HG03439 (cell line): ENCODE data around the gene LHFPL3.
"Not testable (repeated sequence)": the region's sequence is repeated elsewhere in the genome, so short reads cannot be mapped to it uniquely, and the experiment has no call there.

Experiments used
- ATAC-seq: cut with Tn5 transposase; IDR thresholded peaks from one replicate; pipeline ENCODE4 v1.9.1; 2021; ENCODE audit warnings: mild to moderate bottlenecking, moderate library complexity; ENCODE audit not compliant: unreplicated experiment

Gene LHFPL3

DNA sequence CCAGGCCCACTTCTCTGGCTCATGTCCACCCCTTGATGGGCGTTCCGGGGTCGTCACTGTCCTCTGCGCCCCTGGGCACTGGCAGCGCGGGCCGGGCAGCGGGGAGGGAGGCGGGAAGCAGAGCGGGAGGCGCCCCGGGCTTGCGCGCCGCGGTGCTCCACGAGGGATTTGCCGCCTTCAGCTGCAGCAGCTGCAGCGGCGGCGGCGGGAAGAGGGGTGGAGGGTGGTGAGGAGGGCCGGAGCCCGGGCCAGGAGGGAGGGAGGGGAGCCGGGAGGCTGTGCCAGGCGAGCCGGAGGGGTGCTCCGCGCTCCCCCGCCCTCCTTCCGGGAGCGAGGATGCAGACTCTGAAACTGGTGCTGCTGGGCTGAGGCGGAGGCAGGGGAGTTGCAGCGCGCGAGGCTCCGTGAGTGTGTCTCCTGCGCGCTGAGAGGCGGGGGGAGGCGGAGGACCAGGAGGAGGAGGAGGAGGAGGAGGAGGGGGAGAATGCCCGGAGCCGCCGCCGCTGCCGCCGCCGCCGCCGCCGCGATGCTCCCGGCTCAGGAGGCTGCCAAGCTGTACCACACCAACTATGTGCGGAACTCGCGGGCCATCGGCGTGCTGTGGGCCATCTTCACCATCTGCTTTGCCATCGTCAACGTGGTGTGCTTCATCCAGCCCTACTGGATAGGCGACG, at the start of gene LHFPL3:
Gene LHFPL3 (plus strand): TSS at position 308 of the 674 bp plus-strand sequence.
- no peak for ATAC-seq

DNA sequence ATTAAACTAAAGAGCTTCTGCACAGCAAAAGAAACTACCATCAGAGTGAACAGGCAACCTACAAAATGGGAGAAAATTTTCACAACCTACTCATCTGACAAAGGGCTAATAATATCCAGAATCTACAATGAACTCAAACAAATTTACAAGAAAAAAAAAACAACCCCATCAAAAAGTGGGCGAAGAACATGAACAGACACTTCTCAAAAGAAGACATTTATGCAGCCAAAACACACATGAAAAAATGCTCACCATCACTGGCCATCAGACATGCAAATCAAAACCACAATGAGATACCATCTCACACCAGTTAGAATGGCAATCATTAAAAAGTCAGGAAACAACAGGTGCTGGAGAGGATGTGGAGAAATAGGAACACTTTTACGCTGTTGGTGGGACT, 46.7 kb upstream of the LHFPL3 start:
- not testable (repeated sequence) for ATAC-seq

DNA sequence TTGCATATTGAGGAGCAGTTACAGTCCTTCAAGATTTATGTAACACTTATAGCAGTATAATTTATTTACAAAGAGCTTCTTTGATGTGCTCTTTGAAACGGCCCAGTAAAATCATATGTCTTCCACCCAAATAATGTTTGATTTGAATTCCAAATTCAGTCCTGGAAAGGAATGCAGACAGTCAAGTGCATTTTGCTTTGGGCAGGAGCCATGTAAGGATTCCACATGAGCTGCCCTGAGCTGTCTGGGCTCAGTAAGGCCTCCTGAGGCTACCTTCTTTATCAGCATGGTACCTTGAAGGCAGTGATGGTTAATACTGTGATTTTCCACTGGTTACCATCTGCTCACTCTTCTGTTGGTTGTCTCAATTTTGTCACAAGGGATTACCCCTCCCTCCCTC, 41.6 kb upstream of the LHFPL3 start:
- ATAC-seq: no peak

DNA sequence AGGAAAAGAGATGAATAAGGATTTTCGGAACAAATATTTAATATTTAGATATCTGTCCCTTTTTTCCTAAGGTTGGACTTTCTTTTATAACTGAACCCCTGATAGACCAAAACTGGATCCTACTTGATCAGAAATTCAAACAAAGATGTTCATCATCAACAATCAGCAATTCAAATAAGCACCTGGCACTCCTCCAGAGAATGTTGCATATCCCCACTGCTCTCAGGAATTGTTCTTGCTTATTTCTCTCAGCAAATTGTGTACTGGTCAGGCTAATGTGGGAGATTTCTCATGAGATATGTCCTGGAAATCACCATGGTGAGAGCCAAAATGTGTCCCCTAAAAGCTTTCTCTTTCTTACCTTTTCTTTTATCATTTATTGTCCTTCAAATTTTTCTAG, 40.3 kb upstream of the LHFPL3 start:
- no peak for ATAC-seq

DNA sequence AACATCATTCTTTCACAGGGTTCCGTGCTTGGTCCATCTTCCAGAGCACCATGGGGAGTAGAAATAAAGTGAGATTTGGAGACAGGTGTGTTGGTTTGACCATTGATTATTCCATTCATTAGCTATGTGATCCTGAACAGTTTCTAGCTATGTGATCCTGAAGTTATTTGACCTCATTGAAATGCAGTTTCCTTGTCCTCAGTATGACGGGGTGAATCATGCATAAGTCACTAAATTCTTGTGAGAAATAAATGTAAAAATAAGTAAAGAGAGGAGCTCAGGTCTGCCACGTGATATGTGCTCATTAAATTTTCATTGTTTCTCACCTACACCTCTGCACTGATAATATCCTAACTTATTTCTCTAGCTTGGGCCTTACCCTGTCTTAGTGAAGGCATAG, 34.1 kb upstream of the LHFPL3 start:
- no peak for ATAC-seq

DNA sequence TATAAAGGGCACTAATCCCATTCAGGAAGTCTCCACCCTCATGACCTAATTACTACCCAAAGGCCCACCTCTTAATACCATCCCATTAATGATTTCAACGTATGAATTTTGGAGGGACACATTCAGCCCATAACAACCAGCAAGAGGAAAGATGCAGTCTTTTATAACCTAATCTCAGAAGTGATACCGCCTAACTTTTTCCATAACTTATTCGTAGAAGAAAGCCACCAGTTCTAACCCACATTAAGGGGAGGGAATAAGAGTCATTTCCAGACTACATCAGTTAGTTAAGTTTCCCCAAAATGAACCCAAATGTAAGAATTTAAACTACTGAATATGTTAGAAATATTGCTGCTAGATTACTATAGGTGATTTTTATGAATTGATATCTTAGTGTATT, 32.1 kb upstream of the LHFPL3 start:
- ATAC-seq: no peak

DNA sequence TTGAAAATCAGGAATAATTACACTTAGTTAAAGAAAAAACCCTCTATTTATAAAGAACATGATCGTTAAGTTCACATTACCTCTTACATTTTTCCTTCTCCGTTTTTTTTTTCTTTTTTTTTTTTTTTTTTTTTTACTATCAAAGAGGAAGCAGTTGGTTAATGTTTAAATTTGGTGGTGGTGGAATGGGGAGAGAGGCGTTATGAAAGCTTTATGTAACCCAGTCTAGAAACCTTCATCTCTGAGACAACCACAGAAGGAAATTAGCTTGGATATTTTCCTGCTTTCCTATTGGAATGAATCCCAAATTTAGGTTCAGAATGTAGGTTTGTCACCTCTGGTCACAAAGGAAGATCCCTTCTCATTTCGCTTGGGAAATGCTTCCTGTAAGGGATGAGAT, 31.5 kb upstream of the LHFPL3 start:
- no peak for ATAC-seq

DNA sequence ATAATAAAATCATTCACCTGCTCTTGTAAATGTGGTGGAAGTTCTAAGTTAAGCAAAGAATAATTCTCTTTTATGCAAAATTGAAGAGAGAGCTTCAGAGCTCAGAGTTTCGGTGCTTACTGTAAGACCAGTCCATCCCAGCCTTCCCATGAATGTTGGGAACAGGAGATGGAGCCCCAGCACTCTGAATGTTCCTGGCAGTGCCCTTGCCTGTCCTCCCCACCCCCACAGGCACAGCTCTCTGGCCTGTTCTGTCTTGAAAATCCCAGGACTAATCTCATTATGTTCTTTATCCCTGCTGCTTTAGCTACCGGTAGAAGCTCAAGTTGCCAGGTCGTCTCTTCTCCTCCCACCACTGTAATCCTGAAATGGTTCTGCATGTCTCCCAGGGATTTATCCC, 29.1 kb upstream of the LHFPL3 start:
- no peak for ATAC-seq

DNA sequence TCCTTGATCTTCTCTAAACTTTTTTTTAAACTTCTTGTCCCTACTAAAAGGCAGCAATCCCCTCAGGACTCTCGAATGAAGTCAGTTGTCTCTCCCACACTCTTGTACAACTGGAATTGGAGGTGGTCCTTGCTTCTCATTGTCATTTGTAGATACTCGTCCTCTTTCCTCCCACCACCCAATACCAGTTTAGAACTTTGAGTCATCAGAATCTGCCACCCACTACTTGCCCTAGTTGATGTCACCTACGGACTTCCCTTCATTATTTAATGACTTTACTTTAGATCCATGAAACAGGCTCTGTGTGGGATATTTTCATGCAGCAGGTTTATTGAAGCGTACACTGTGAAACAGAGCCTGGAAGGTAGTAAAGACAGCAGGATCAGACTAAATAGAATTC, 28.6 kb upstream of the LHFPL3 start:
- ATAC-seq: no peak

DNA sequence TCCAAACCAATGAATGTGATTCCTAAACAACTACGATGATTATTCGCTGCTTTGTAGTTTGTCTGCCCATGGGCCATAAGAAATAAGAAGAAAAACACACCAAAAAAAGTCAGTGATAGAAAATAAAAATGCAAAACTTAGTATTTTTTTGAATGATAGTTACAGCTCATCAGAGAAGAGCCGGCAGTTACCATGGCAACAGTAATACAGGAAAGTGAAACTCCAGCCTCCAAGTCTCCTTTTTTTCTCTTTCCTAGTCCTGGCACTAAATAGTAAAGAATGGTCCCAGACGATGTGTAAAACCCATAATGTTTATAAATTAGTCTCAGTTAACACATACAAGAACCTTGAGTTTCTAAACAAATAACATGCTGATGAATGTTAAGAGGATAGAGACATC, 21.6 kb upstream of the LHFPL3 start:
- ATAC-seq: no peak

DNA sequence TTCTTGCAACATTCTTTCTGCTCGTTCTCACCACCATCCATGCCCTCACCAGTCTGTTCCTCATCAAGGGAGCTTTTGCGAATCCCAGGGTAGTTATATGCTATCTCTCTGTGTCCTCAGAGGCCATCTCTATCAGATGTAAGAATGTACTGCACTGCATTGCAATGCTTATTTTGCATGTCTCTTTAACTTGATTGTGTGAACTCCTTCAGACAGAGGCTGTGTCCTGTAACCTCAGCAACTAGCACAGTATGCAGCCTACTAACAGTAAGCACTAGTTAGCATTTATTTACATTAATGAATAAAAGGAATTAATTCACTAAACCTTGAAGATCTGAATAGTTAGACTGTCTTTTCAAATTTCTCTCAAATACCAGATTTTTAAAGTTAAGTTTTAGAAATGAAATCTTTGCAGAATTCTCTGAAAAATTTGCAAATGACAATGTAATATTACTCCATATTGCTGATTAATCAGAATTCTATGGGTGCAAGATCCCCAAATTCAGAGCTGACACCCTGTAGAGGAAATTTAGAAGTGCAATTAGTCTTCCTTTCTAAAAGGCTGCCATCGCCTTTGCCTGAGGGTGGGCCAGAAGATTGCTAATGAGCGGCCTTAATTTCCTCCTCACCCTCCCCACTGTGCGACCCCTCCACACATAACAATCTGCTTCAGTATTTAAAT, 10.3 kb upstream of the LHFPL3 start:
- no peak for ATAC-seq

DNA sequence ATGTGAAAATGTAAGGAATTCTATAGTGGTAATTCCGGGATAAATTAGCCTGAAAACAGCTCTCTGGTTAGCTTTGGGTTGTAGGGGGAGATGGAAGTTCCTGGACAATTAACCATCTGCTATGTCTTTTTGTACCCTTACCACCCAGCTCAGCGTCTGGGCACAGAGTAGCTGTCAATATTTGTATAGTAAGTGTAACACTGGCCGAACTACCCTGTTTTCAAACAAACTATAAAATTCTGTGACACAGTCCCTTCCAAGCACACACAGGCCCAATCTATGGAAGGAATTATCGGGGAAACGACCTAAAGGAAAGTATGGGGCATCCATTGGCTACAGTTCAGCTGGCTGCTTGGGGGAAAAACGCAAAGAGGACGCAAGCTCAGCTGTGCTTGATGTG, 869 bp upstream of the LHFPL3 start:
- no peak for ATAC-seq

DNA sequence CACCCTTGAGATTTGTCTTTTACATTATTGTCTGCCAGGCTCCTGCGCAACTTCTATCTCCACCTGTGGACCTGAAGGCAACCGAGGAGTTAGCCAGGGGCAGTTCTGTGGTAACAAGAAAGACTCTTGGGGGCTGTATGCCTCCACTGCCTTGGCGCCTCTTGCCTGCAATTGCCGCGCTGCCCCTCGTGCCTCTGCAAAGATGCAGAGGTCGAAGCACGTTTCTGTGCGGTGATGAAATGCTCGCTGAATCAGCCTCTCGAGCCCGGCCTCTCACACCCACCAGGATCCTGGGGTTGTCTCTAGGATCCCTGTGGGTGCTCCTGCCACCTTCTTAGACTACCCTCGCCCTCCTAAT, 486 bp upstream of the LHFPL3 start:
- no peak for ATAC-seq

DNA sequence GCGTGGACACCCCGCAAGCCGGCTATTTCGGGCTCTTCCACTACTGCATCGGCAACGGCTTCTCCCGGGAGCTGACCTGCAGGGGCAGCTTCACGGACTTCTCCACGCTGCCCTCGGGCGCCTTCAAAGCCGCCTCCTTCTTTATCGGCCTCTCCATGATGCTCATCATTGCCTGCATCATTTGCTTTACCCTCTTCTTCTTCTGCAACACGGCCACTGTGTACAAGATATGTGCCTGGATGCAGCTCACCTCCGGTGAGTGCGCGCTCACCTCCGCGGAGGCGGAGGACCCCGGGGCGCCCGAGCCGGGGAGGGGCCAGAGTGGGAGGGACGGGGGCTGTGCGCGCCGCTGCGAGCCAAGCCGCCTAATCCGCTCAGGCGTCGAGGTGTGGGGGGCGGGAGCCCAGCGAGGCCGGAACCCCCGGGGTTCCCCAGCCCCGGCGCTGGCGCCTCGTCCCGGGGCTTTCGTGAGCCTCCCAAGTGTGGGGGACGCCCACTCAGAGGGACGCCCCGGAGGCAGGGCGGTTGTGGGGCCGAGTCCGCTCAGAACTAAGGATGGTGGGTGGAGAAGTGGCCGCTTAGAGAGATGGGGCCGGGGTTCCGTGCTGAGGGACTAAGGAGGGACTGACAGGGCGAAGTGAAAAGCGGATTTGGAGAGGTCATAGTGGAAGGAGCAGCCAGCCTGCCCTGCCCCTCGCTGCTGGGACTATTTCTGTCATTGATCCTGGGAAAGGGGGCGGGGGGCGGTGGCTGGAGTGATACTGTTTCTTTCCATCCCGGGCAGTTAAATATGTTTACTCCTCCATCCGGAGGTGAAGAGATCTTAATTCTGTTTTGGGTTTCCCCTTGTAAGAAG, 795 bp downstream of the LHFPL3 start:
- ATAC-seq: no peak

DNA sequence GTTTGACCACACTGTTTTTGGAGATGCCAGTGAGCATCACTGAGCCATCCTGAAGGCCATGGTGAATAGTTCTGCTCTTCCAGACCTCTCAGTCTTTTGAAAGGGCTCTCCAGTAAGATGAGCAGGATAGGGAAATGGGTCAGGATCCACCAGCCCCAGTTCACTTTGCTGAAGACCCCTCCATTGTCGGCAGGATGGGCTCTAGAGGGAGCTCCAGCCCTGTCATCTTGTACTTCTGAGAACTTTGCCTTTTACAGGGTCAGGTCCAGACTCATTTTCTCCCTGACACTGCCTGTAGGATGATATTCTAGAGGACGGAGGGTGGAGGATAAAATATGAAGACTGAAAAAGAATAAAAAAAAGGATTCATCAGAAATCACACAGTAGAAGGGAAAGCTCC, 13.1 kb downstream of the LHFPL3 start:
- ATAC-seq: no peak

DNA sequence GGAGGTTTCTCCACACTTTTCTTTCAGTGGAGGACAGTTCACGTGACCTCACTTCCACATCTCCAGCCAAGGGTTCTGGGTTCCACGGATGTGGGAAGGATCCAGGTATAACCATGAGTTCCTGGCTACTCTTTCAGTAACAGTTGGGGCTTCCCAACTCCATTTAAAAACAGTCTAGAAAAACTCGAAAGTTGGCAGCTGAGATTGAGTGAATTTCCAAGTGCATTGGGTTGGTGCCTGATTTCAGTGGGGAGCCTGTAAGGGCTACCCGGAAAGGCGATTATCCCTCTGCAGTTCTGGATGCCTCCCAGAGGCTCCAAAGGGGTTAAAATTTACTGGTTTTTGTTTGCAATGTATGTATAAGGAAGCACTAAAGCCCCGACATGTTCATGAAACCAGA, 24.3 kb downstream of the LHFPL3 start:
- ATAC-seq: no peak

DNA sequence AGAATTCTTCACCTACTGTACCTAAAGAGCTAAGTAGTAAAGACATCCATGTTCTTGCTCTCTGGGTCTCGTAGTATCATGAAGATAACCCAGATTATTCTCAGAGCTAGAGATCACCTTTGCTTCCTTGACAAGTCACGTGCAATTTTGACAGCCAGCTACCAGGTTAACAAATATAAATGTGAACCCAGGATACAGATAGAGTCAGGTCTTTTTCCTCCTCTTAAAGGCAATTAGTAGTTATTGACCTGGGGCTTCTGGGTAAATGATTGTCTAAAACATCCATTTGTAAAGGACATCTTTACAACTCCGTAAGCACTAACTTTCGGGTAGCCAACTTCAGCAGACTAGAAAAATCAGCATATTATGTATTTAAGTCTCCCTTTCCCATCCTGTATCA, 28.8 kb downstream of the LHFPL3 start:
- no peak for ATAC-seq

DNA sequence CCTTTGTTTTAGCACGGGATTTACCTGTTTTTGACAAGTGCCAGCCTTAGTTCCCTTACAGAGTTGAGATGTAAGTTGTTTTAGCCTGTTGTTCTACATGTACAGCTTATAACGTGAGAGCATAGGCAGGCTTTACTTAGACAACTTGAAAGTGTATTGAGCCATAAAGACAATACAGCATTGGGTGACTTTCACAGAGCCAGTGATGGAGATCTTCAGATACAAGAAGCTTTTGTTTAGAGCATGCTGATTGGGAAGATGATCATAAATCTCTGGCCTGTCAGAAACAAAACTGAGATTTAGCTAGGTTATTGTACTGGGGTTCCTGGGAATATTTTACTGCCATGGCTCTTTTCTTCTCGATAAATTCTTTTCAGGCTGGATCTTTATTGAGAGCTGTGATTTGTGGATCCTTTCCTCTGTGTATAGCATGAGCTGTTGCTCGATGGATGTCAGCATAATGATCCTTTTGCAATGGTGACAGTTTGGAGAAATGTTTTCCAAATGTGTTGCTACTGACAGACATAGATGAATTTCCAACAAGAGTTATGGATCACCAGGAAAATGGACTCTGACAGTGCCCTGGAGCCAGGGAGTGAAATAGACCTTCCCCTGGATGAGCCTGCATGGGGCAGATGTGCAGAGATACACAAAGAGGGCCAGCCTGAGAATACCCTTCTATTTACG, 30.2 kb downstream of the LHFPL3 start:
- ATAC-seq: no peak

DNA sequence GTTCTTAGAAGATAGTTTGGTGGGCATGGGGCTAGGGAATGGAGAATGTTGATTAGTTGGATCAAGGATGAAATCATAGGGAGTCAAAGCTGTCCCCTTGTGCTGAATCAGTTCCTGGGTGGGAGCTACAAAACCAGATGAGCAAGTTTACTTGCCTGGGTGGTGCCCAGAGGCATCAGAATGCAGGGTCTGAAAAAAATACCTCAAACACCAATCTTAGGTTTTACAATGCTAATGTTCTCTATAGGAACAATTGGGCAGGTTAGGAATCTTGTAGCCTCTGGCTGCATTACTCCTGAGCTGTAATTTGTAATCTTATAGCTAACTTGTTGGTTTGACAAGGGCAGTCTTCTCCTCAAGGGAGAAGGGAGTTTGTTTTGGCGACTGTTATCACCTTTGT, 34.4 kb downstream of the LHFPL3 start:
- ATAC-seq: no peak

DNA sequence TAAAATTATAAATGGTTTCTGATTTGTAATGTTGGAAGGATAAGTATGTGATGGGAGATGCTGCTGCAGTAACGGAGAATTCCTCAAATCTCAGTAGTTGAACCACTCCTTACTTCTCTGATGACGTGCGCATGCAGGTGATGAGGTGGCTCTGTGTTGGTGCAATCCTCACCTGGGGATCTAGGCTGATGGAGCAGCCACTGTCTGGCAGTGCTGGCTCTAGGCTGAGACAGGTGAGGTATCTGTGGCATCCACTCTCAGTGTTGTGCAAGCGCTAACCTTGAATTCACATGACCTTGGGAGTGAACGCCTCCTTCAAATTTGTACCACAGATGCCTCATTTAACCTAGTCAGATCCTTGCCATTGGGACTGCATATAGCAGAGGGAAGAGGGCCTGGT, 35.0 kb downstream of the LHFPL3 start:
- ATAC-seq: no peak

DNA sequence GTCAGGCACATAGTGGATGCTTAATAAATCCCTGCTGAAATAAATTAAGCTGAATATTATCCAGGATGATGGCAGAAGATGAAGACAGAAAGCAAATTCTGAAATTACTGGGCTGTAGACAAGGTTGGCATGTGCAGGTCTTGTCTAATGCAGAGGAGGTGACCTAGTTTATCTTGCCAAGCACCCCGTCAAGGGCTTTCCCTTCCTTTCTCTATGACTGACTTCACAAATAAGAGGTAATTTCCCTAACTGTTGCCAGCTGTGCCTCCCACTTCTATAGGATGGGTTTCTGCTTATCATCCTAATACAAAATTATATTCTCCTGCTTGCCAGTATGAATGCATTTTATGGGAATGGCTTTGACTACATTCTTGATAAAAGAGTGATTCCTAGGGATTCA, 38.0 kb downstream of the LHFPL3 start:
- no peak for ATAC-seq

DNA sequence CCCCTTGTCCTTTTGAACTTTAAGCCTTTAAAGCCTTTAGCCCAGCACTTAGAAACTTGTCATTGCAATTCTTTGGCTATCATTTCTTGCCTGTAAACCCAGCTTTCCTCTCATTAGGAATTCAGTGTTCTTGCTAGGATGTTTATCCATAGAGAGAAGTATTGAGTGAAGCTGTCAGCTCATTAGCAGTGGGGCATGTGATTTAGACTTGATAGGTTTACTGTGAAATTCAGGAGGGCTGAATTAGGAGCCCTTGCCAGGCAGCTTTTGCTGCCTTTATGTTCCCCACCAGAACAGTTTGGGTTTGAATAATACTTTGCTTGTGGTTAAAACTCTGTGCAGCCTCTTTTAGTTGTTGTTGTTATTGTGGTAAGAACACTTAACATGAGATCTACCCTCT, 39.5 kb downstream of the LHFPL3 start:
- ATAC-seq: no peak
